HuH-7.5 (cell line): ENCODE results near the gene IGFL2.
"Not testable (repeated sequence)": the region's sequence is repeated elsewhere in the genome, so short reads cannot be mapped to it uniquely, and the experiment has no call there.

Experiments
- DNase-seq: peaks from one replicate; pipeline ENCODE4 v3.0.0; 2011; ENCODE audit warnings: low spot score

Gene IGFL2

DNA sequence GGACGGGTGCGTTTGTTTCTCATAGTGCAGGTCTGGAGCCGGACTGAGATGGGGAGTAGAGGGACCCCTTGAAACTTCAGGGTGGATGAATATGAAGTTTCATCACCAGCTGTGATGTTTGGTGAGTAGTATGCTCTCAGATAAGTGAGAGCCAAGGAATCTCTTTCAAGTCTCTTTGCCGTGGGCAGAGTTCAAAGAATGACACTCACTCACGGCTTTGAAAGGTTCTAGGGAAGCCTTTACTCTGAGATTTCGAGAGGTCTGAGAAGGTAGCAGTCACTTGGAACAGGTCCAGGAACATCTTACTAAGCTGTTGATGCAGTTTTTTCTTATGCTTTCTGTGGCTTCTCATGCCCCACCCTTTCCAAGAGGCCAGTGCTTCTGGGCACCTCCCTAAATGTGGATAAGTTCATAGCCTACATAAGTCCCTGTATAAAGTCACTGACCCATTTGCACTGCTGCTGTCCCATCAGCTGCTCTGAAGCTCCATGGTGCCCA, at the start of gene IGFL2:
Gene IGFL2, plus strand, starts transcription at position 448 of the 498 bp plus-strand sequence. Its CDS starts 41 bp downstream, at position 489.
- DNase-seq = no peak

DNA sequence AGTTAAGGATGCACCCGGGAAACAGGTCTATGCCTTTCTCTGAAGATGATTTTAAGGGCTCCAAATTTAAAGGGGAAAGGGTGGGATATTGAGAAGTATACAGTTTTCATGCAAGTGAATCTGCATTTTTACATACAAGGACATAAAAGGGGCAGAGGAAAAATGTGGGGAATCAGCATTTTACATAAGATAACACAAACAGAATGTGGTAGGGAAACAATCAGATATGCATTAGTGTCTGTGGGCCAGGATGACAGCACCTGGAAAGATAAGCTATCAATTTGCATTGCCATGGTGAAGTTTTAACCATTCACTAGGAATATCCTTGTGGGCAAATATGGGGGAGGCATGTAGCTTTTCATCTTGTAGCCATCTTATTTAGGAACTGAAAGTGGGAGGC, 47.7 kb upstream of the IGFL2 start:
- DNase-seq = no peak

DNA sequence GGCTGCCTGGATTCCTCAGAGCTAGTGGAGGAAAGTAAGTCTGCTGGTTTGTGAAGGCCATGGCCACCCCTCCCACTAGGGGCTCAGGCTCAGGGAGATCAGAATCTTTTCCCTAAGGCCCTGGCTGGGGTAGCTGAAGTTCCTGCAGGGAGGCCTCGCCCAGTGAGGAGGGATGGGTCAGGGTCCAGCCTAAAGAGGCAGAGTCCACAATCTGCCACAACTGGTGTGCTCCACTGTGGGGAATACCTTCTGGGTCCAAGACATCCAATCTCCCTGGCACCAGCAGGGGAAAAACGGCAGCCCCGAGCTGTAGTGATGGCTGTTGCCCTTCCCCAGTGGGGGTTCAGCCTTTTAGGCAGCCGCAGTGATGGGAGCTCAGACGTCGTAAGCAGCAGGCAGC, 46.7 kb upstream of the IGFL2 start:
- no peak for DNase-seq

DNA sequence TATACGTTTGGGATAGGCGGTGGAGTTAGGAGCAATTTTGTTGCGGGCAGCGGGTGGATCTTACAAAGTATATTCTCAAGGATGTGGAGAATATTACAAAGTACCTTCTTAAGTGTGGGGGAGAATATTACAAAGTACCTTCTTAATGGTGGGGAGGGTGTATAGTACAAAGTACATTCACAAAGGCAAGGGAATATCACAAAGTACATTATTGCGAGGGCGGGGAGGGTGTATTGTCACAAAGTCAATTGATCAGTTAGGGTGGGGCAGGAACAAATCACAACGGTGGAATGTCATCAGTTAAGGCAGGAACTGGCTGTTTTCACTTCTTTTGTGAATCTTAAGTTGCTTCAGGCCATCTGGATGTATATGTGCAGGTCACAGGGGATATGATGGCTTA, 45.7 kb upstream of the IGFL2 start:
- DNase-seq = not testable (repeated sequence)

DNA sequence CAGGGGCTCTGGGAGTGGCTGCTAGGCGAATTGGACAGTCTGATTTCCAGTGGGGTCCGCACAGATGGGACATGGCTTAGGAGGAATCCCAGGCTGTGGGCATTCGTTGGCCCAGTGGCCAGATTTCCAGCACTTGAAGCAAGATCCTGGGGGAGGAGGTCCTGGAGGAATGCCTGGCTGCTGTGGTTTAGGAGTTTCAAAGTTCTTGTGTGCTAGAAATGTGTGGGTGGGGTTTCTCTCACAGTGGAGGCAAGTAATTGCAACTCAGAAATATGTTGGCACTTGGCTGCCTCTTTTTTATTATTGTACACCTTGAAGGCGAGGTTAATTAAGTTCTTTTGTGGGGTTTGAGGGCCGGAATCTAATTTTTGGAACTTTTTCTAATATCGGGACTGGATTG, 40.7 kb upstream of the IGFL2 start:
- DNase-seq = no peak

DNA sequence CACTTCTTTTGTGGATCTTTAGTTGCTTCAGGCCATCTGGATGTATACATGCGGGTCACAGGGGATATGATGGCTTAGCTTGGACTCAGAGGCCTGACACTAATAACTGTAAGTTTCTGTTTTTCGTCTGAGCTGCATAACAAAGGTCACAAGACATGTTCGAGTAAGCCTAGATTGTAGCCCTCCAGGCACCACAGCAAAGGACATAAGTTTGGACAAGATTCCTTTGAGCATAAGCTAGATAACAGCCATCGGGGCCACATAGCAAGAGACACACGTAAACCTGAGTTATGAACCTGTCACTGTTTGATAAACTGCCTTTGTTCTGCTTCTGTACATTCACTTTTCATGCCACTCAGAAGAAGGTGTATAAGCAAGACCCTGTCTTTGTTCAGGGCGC, 38.2 kb upstream of the IGFL2 start:
- no peak for DNase-seq

DNA sequence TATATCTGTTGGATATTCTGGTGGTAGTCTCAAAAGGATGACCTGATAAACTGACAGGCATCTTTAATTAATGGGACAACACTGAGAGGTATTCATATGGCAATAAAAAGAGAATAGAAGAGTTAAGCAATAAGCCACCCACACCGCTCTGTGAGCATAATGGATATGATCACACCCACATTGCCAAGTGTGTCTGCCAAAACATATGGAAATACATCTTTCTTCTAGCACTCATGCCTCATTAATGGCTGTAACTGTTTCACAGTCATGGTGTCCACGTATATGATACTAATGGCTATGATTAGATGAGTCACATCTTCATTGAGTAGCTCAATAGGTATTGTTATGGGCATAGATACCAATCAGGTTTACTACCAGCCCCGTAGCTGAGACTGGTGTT, 36.7 kb upstream of the IGFL2 start:
- no peak for DNase-seq

DNA sequence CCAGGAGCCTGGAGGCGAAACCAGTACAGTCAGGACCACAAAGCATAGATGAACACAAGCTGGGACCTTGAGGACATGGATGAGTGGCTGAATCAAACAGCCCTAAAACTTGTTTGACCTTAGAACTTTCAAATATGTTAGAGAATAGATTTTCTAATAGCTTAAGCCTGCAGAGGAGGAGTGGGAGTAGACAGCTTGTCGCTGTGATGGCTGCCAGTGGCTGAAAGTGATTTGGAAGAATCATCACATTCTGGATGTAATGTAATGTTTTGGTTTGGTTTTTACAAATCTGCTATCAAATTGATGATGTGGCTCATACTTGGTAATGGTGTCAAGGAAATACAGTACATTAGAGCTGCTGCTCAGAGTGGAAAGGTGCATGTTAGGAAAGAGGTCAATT, 35.5 kb upstream of the IGFL2 start:
- no peak for DNase-seq

DNA sequence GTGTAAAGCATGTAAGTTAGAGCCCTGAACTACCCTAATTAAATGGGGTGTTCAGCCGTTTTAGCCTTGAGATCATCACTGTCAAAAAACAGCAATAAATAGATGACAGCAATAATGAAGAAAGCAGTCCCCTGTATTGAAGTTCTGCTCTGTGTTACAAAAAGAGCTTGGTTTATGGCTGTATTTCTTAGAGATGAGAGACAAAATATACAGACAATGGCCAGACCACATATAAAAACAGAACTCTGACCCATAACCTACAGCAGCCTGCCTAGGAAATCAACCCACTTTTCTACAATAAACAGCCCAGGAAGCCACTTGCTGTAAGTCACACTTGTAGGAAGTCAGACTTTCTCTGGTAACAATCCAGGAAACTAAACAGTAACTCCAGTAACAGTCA, 34.3 kb upstream of the IGFL2 start:
- DNase-seq = no peak

DNA sequence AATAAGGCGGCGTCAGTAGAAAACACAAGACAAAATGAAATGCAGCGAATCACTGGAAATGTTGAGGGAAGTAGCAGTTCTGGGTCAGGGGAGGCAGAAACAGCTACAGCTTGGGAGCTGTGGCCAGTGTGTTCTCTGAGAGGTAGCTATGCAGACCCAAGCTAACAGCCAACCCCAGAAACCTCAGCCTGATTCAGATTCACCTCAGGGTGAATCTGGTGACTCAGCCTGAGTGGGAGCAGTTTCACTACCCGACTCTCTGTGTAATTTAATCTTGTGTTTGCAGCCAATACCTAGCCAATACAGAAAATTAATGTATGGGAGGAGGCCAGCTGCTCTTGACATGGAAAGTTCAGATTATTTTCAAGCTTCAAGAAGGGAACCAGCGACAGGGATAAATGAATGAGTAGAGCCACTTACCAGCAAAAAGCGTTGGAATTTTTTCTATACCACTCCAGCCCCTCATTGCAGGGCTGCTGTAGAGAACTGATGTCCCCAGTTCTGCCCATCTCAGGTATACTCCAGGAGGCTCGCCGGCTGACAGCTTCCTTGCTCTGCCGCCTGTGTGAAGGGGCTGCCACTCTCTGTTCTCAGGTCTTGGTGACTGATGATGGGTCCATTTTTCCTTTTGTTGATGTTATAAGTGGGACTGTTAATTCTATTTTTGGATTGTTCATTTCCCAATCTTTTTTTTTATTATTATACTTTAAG, 32.5 kb upstream of the IGFL2 start:
- no peak for DNase-seq

DNA sequence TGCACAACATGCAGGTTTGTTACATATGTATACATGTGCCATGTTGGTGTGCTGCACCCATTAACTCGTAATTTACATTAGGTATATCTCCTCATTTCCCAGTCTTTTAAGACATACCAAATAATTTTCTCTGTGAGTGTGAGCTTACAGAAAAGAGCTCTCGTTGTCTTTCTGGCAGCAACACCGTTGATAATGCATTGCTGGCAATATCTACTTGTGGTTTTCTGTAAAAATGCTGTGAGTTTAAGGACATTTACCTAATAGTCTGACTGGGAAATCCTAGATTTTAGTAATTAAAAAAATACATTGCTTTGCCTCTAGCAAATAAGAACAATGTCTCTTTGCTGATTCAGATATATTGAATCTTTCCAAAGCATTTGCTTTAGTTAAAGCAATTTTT, 31.9 kb upstream of the IGFL2 start:
- DNase-seq = no peak

DNA sequence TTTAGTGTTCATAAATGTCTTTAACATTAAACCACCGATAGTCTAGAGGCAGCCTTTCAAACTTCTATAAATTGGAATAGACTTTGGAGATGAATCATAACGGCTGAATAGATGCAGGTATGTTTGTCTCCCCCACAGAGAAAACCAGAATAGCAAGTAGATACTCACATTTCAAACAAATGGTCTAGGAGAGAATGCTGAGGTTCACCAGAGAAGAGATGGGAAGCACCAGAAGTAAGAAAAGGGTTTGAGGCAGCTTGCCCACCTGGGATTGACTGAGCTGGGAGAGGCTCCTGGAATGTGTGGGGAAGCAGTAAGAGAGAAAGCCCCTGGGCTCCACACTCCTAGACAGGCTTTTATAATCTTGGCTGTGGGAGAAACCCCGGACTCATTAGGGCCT, 29.9 kb upstream of the IGFL2 start:
- no peak for DNase-seq

DNA sequence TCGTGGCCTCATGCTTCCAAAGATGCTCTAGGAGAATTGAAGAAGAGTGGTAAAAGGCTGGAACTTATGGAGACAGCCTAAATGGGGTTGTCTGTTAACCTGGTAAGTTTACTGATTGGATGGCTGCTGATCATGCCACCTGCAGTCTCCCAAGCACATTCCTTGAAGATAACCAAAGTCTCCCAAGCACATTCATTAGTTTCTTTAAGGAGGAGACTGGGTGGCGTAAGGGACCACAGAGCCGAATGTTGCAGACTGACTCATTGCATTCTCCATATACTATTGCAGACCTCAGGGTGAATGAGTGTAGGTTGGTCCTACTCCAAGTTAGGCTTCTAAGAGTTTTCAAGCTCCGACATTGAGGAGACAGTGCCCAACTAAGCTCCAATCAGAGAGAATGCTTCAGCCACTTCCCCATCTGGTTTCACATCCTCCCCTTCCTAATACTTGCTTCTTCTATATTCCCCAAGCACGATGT, 23.4 kb upstream of the IGFL2 start, which contains the start of gene IGFL3:
Gene IGFL3, minus strand, starts transcription at position 51 of the 478 bp plus-strand sequence. Its CDS starts 39 bp downstream, at position 12.
- DNase-seq = no peak

DNA sequence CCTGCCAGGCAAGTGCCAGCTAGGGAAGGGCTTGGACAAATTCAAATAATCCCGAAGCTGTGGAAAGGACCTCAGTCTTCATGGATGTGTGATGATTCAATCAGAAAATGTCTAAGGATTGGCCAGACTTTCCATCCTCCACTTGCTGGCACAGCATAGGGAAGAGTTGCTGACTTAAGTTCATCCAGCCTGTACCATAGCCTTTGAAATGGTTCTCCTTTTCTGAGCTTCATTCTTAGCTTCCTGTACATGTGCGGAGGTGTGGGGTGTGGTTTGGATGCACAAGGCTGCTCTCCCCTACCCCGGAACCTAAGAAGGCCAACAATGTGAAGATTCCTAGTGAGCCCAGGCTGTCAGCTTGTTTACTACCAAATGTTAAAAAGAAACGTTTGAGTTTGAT, 22.6 kb upstream of the IGFL2 start:
- no peak for DNase-seq

DNA sequence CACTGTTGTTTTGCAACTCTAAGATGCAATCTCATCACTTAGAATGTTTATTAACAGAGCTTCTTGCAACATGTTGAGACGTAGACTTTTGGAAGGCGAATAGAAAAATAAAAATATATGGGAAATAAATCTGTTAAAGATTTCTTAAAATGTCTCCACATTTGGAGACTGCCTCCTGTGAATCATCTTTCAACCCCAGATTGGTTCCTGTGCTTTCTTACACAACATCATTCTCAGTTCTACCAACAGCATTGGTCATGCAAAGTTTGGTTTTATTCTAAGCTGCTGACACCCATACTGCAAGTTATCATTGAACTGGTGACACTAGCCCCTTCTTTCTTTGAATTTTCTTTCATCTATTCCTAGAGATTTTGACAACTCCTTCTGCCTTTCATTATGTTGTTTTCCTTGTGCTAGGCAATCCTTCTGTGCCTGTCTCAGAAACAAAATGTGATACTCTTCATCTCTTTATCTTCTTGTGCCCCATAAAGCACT, 21.9 kb upstream of the IGFL2 start:
- DNase-seq = no peak

DNA sequence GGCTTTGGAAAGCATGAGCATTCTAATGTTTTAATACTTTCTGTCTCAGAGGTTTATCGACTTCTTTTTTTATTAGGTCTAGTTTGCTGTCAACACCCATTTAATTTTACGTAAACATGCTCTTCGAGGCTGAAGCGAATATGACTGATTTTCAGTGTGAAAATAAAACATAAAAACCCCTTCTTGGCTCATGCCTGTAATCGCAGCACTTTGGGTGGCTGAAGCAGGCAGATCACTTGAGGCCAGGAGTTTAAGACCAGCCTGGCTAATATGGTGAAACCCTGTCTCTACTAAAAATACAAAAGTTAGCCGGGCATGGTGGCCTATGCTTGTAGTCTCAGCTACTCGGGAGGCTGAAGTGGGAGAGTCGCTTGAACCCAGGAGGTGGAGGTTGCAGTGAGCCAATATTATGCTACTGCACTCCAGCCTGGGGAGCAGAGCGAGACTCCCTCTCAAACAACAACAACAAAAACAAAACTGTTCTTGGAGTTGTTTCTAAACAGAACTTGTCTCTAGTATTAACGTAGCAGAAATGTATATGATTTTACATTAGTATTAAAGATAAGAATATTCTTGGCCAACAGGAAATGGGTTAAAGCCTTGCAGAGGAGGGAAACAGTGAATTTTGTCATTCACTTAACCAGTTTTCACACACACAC, 16.4 kb upstream of the IGFL2 start:
- no peak for DNase-seq

DNA sequence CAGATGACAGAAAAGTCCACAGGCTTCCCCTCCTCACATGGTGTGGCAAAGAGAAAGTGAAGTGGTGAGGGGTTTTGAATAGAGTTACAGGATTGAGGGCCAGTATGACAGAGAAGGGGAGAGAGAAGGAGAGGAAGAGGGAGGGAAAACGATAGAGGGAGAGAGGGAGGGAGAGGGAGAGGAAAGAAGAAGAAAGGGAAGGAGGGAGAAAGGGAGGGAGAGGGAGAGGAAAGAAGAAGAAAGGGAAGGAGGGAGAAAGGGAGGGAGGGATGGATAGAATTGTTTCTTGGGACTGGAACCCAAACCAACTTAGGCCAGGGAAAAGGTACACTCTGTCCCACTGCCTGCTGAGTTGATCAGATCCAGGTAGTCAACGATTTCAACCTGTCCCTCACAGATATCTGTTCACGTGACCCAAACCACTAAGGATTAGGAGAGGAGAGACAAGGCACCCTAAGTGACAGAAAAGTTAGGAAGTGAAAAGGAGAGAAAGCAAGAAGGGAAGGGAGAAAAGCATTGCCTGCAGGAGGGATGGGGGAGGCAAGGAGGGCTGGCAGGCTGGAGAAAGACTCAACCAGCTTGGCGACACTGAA, 15.4 kb upstream of the IGFL2 start:
- DNase-seq = no peak

DNA sequence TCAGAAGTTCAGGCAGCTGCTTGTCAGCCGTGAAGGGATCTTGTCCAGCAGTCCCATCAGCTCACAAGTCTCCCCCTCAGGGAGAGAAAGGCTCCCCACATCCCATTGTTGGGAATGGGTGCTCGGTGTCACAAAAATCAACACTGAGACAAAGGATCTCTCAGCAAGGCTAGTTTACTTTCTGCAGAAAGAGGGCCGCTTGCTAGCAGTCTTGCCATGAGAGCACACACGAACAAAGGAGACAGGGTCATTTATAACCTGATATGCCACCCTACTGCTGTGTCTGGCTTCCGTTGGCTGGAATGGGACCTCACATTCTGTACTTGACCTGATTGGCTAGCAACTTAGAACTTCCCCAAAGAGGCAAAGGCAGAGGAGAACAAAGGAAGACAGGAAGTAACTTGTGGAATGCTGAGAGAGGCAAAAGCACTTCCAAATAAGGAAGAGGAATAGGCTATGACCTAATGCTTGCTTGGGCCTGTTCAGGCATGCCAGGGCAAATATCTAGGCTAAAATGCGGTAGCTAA, 14.9 kb upstream of the IGFL2 start:
- no peak for DNase-seq

DNA sequence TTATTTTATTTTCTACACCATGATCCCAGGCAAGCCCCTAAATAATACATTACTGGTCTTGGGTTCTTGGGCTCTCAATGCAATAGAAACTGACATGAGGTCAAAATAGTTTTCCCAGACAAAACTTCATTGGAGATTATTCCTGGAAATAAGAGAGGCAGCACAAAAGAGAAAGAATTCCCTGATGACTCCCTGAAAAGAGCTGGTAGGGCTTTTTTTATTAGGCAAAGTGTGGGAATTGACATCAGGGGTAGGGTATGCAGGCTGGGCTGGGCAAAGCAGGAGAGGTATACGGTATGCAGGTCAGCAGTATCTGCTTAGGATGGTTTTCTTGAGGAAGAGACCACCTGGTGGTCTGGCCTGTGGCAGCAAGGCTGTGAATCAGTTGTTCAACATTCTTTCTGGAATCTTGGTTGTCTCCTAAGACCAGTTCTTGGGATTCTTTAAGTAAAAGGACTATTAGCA, 14.2 kb upstream of the IGFL2 start:
- DNase-seq = no peak

DNA sequence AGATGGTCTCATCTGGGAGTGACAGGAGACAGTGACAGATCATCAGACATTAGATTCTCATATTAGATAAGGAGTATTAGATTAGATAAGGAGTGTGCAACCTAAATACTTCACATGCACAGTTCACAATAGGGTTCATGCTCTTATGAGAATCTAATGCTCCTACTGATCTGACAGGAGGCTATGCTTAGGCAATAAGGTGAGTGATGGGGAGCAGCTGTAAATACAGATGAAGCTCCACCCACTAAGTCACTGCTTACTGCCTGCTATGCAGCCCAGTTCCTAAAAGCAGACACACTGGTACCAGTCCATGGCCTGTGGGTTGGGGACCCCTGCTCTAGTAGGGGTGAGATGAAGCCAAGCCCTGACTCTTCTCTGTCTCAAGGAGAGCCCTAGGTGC, 13.5 kb upstream of the IGFL2 start:
- DNase-seq = no peak

DNA sequence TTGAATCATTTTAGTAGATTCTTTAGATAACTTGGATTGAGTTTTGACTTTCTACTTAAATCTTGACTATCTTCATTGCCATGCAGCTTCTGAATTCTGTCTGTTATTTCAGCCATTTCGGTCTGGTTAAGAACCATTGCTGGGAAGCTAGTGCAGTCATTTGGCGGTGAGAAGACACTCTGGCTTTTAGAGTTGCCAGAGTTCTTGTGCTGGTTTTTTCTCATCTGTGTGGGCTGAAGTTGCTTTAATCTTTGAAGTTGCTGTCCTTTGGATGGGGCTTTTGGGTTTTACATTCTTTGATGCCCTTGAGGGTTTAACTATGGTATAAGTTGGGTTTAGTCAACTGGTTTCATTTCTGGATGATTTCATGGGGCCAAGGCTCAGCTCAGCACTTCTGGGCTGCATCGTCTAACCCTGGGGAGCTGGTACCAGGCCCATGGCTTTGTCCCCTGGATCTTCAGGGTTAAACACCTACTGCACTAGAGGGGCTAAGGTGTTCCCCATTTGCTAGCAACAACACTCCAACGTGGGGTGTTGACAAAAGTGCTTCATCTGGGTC, 10.0 kb upstream of the IGFL2 start:
- no peak for DNase-seq

DNA sequence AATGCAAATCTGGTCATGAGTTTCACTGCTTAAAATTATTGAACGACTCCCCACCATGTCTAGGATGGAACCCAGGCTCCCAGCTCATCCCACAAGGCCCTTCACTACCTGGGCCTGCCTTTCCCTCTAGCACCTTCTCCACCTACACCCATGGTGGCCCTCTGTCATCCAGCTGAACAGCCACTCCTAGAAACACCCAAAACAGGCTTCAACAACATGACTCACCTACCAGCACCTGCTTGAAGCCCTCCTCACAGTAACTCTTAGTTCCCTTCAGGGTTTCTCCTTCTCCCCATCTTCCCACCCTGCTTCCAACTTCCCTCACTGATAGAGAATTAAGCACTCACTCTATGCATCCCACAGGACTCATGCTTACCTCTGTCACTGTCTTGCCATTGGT, 6.6 kb upstream of the IGFL2 start:
- no peak for DNase-seq
